NCI-H526 treated with DMSO at 0.1 percent for 48 hours (cell line): ENCODE data around the gene NUP214.
"Not testable (repeated sequence)": the region's sequence is repeated elsewhere in the genome, so short reads cannot be mapped to it uniquely, and the experiment has no call there.

Experiments
- DNase-seq: peaks from one replicate; lab custom pipeline; 2025; lab: John Stamatoyannopoulos, UW

NUP214 gene

DNA sequence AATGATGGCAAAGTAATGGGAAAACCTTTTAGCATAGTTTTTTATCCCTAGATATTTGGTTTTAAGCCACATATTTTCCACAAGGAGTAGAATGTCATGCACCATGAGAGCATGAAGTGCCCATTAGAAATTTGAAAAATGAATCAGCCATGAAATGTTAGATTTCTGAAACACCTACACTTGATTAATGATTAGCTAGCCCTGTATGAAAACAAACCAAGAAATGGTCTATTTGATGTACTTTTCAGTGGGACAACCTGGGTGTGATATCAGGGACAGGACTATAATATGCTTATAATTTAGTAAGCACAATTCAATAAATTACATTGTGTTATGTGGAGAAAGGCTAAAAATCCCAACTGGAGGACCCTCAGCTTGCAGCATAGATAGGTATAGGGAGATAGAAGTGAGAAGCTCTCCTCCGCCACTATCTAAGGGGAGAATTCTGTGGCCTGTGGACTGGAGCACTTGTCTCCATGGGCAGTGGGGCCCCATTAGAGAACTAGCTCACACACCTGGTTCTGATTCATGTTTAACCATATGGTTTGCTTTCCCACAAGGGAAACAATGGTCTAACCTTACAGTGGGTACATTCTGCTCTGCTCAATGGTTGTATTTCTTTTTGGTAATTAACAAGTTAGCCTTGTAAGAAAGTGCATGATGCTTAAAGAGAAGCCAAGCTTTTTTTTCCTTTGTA, 35.2 kb downstream of the NUP214 start:
- DNase-seq = no peak

DNA sequence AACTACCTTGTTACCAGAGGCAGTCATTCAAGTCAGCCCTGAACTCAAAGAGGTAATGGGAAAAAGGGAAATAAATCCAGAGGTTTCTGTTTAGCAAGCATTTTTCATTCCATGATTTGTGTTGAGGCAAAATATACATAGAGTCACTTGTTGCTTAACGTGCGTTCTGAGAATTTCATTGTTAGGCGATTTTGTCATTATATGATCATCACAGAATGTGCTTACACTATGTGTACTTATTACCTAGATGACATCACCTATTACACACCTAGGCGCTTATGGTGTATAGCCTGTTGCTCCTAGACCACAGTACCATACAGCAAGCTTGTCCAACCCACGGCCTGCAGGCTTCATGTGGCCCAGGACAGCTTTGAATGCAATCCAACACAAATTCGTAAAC, 36.2 kb downstream of the NUP214 start:
- no peak for DNase-seq

DNA sequence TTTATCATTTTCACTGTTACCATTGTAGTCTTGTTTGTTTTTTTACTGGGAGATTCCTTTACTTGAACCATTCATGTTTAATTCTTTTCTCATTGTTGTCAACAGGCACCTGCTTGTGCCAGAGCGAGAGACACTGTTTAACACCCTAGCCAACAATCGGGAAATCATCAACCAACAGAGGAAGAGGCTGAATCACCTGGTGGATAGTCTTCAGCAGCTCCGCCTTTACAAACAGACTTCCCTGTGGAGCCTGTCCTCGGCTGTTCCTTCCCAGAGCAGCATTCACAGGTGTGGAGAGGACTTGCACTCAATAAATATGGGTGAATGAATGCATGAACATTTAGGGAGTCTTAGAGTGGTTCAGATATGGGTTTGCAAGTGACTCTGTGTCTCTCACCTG, 37.5 kb downstream of the NUP214 start:
- no peak for DNase-seq

DNA sequence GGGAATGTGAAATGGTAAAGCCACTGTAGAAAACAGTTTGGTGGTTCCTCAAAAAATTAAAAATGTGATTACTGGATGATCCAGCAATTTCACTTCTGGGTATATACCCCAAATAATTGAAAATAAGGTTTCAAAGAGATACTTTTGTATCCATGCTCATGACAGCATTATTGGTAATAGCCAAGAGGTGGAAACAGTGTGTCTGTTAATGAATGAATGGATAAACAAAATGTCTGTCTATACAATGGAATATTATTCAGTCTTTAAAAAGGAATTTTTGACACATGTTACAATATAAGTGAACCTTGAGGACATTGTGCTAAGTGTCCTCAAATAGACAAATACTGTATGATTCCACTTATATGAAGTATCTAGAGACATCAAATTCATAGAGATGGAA, 40.1 kb downstream of the NUP214 start:
- DNase-seq = no peak

DNA sequence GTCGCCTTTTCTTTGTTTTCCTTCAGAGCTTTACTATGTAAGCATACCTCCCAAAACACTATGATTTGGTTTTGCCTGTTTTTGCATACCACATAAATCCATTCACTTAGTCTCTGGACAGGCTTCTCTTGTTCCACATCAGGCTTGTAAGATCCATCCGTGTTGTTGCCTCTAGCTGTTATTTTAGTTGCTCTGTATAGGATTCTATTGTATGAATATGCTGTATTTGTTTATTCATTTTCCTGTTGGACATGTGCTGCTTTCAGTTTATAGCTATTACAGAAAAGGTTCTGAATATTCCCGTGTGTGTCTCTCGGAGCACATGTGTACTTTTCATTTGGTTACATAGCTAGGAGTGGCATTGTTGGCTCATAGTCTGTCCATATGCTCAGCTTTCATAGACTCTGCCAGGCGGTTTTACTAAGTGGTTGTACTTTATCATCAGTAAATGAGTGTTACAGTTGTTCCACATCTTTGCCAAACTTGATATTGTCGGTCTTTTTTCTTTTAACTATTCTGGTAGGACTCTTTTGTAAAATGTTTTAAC, 41.8 kb downstream of the NUP214 start:
- DNase-seq = peak; percentile 92

DNA sequence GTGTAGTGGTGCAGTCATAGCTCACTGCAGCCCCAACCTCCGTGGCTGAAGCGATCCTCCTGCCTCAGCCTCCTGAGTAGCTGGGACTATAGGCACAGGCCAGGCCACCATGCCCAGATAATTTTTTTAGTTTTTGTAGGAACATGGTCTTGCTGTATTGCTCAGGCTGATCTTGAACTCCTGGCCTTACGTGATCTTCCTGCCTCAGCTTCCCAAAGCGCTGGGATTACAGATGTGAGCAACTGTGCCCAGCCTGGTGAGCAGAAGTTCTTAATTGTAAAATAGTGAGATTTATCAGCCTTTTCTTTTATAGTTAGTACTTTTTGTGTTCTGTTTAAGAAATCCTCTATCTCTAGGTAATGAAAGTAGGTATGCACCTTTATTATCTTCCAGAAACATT, 42.5 kb downstream of the NUP214 start:
- no peak for DNase-seq

DNA sequence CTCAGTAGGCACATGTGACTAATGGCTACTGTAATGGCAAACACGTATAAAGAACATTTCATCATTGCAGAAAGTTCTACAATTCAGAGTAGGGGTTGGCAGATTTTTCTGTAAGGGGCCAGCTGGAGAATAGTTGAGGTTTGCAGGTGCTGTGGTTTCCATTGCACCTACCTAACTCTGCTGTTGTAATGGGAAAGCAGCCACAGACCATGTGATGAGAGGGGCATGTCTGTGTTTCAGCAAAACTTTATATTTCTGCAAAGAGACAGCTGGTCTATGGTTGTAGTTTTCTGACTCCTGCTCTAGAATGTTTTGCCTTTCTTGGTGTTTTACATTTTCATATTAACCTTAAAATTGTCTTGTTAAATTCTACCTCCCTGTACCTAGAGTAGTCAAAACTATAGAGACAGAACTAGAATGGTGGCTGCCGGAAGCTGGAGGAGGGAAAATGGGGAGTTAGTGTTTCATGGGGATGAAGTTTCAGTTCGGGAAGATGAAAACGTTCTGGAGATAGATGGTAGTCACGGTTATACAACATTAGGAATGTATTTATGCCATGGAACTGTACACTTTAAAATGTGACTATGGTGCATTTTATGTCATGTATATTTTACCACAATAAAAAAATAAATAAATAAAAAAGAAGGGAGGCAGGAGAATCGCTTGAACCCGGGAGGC, 44.3 kb downstream of the NUP214 start:
- DNase-seq = no peak

DNA sequence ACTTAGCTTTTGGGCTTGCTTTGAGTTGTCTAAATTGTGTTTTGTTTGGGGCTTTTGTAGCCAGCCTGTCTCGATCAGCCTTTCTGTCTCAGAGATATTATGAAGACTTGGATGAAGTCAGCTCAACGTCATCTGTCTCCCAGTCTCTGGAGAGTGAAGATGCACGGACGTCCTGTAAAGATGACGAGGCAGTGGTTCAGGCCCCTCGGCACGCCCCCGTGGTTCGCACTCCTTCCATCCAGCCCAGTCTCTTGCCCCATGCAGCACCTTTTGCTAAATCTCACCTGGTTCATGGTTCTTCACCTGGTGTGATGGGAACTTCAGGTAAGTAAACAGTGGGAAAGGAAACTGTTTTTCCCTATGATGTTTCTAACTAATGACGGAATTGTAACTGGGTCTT, 48.6 kb downstream of the NUP214 start:
- DNase-seq = no peak

DNA sequence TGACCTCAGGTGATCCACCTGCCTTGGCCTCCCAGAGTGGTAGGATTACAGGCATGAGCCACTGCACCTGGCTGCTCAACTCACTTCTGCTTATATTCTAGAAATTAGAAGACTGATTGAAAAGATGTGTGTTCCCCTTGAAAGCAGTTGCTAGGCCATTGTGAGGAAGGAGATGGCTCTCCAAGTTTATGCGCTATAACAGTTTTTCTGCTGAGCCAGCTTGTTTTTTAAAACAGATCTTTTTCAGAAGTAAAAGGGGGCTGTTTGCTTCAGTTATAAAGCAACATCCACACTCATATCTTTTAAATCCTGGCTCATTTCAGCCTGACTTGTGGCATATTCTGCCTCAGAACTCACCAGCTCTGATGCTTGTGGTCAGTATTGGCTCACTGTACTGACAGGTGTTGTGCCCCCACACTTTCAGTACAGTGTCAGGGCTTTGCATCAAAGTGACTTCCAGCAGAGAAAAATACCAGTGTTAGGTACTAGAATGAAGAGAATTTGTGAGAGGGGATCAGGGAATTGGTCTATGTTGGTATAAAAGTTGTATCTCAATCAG, 49.4 kb downstream of the NUP214 start:
- no peak for DNase-seq

DNA sequence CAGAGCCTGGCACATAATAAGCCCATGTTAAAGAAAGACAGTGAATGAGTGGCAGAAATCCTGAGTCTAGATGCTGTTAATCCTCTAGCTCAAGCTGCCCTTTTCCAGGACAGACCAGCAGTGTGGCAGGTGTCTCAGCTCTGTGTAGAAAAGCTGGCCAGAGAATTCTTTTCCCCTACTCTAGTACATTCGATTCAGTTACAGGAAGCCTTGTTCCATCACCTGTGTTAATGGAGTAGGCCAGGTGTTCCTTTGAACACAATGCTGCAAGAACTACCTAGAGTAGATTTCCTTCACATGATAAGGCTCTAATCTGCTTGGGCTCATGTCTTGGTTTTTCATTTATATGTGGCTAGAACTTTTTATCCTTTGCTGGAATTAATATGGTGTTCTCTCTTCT, 52.5 kb downstream of the NUP214 start:
- DNase-seq = no peak

DNA sequence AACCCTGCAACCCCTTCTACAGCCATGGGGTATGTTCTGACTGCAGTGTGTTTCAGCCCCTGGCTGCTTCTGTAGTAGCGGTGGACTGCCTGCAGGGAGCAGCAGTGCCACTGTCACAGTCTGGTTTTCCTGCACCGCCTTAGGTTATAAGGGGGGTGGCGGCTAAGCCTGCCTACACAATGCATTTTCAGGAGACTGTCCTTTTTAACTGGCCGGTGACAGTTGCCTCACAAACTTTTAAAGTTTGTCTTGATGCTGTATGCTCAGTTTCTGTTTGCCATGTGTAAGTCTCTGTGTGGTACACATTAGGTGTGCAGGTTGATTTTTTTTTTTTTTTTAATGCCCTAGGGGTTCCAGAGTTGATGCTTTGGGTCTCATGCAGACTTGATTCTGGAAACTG, 53.0 kb downstream of the NUP214 start:
- DNase-seq = peak; percentile 1

DNA sequence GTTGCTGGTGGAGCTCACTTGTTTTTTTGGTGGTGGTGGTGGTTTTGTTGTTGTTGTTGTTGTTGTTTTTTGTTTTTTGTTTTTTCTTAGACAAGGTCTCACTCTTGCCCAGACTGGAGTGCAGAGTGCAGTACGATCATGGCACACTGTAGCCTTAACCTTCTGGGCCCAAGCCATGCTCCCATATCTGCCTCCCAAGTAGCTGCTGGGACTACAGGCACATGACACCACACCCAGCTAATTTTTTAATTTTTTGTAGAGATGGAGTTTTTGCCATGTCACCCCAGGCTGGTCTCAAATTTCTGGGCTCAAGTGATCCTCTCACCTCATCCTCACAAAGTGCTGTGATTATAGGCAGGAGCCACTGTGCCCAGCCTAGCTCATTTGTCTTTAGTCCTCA, 53.5 kb downstream of the NUP214 start:
- no peak for DNase-seq

DNA sequence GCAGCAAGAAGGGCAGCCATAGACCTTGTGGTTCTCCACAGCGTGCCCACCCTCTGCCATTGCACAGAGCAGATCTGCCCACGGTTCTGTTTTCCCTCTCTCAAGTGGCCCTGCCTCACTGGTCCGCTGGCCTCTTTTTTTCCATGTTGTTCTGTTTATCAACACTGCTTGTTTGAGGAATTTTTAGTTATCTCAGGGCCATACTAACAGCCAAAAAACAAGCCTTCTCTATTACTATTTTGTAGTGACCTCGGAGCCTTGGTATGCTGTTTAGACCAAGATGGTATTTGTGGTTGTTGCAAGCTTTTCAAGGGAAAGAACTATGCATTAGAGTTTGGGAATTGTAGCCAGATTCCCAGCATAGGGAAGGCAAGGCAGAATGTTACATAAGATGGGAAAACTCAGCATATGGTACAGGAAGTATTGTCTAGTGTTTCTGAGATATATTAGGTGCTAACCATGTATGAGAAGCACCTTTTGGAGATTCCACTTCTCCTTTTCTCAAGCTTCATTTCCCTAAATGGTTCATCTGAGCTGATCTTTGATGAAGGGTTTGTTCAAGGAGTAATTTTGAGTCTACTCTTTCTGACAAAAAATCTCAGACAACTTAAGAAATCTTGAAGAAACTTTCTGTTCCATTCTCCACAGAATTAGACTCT, 54.3 kb downstream of the NUP214 start:
- no peak for DNase-seq

DNA sequence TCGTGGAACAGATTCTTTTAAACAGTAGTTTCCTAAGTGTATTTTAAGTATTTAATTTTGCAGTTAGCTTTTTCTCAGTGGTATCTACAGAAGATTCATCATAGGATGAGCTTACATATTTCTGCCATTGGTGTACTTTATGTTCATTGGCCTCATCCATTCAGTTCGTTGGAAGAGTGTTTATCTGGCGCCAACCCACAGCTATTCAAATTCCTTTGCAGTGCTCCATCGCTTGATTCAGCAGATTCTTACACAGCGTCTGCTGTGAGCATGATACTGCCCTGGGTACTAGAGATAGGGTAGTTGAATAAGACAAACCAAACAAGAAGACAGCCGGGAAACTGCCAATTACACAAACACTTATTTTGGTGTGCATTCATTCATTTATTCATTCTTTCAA, 55.1 kb downstream of the NUP214 start:
- DNase-seq = no peak

DNA sequence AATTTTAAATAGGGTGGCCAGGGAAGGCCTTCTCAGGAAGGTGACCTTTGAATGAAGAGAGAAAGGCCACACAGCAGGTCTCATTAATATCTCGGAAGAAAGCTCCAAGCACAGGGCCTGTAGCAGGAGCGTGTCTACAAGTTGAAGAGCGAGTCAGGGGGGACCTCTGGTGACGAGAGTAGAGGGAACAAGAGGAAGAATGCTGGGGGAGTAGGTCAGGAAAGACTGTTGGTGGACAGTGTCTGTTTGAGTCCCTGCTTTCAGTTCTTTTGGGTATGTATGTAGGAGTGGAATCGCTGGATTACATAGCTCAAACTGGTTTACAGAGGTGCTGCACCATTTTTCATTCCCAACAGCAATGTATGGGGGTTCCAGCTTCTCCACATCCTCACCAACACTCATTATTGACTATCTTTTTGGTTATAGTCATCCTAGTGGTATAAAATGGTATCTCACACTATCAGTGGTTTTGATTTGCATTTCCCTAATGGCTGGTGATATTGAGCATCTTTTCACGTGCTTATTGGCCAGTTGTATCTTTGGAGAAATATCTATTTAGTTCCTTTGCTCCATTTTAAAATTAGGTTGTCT, 55.8 kb downstream of the NUP214 start:
- DNase-seq = no peak

DNA sequence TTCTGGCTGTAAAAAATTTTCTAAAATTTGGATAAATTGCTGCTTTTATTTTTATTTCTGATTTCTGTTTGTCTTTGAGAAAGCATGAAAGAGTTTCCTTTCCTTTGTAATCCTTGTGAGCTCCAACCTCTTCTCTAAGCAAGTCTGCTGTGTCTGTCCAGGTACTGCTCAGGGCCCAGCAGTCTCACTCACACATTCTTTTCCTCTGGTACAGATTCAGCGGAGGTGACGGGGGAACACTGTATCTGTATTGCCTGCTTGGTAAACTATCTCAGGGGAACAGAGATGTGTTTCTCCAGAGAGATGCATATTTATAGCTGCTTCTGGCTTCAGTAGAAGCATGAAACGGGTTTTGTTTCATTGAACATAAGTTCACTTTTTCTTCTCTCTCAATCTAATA, 60.5 kb downstream of the NUP214 start:
- DNase-seq = no peak

DNA sequence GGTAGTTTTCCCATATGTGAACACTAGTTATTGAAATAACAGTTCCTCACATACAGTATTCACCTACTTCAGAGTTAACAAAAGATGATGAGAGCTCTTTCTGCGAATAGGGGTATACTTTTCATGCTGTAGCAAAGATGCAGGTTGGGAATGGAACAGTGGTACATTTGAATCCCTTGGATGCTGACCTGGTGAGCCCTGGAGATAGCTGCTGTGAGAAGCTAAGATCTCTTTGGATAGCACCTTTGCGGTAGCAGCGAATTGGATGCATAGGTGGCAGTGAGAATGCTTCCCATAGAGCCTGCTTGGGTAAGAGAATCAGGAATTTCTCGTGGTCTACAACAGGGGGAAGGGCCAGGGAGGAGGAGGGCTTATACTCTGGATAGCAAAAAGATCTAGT, 61.2 kb downstream of the NUP214 start:
- no peak for DNase-seq

DNA sequence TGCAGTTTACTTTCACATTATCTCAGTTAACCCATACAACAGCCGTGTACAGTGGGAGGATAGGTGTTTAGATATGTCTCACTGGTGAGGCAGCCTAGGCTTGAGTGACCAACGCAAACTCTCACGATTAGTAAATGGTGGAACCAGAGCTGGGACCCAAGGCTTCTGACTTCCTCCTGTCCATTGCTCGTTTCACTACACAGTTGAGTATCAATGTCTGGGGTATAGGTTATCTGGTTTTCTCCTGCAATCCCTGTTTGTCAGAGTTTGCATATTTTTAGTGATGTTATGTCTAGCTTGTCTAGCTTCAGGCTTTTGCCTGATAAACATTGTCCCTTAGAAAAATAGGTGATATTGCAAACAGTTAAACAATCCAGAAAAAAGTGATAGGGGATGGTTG, 62.6 kb downstream of the NUP214 start:
- DNase-seq = no peak

DNA sequence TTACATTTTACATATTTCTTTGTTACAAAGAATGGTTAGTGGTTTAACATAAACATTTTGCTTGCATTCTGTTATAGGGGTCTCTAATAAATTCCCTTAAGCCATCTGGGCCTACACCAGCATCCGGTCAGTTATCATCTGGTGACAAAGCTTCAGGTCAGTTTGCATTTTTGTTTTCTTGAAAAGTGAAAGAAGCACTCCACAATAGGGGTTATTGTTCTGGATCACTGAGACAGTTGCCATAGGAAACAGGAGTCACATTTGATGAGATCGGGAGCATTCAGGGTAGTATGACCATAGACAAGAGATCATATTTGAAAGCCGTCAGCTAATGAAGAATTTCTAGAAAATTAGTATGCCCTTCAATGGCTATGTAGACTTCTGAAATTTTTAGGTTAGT, 63.6 kb downstream of the NUP214 start:
- DNase-seq = no peak

DNA sequence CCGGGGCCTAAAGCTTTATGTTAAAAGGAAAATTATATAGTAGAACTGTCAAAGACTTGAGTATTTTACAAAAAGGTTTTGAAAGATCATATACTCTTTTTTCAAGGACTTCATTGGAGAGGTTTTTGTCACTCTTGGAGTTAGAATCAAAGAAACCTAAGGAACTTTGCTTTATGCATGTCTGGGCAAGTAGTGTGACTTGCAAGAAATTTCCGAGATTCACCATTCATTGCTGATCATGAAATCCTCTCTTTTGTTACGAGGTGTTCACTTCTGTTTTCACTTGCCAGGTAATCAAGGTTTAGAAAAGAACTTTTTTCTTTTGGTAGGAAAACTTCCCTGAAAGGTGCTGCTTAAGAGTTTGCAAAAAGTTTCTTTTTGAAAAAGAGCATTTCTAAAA, 64.8 kb downstream of the NUP214 start:
- no peak for DNase-seq

DNA sequence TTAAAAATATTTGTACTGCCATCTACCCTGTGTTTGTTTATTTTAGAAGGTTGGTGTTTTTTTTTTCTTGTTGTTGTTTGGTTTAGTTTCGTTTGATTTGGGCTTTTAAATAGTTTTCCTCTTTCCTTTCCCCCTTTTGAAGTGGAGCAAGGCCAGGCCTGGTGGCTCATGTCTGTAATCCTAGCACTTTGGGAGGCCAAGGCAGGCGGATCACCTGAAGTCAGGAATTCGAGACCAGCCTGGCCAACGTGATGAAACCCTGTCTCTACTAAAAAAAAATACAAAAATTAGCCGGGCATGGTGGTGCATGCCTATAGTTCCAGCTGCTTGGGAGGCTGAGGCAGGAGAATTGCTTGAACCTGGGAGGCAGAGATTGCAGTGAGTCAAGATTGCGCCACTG, 65.6 kb downstream of the NUP214 start:
- DNase-seq = not testable (repeated sequence)

DNA sequence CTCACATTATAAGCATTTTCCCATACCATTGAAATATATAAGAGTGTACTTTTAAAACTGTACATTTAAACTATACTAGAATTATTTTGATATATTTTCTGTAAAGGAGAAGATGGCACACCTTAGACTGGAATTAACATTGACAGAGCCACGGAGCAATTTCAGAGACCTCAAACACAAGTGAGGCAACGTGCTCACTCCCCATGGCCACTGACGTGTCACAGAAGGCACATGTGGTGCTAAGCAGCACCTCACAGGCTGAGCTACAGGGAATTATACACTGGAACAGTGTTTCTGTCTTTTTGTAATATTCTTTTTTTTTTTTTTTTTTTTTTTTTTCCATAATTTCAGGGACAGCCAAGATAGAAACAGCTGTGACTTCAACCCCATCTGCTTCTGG, 66.5 kb downstream of the NUP214 start:
- no peak for DNase-seq

DNA sequence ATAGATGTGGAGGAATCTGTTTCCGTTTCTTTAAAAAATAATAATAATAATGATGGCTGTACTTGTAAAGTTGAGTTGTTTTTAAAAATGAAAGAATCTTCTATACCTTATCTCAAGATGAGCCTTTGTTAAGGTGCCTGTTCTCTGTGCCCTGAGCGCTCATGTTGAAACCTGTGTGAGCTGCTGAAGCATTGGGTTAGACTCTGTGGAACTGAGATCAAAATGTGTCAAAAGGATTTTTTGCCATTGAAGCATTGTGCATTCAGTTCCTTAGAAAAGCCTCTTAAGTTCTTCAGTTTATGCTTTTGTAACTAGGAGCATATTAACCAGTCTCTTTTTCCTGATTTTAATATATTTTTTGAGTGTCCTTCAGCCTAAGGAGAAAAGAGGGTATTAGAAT, 67.7 kb downstream of the NUP214 start:
- no peak for DNase-seq
